ENCODE results near the gene HDAC4. TPM values are rescaled to one million over a fixed set of nuclear protein-coding genes. Genes with fewer than 3 reads are reported as not detected.

The HDAC4 gene
- total RNA-seq, 1 donor from 2014 or later, result 11.8 TPM

- peaks cover 17% of the 10 kb centered on the region for H4K20me1 ChIP-seq (ENCODE audit: insufficient read depth, low read length)
- no peak overlapping the region for H3K4me3 ChIP-seq (ENCODE audit: insufficient read depth, low read depth, low read length)
- no peaks in the 10 kb centered on the region for H3K4me1 ChIP-seq (ENCODE audit: insufficient read depth, low read length)
- no peaks in the 10 kb centered on the region for H3K36me3 ChIP-seq (ENCODE audit: insufficient read depth, low read length)
- no peaks in the 10 kb centered on the region for H3K4me1 Mint-ChIP-seq (ENCODE audit: low read depth, unreplicated experiment)
- TF ChIP-seq EZH2 (IDR thresholded peaks at IDR 0.05; ENCODE audit: insufficient read depth, low read length) (no peak), CTCF (IDR thresholded peaks at IDR 0.05; ENCODE audit: insufficient read depth, low read depth, low read length) (no peak)
- no peaks in the 10 kb centered on the region for H3K27me3 ChIP-seq (ENCODE audit: insufficient read depth, low read length)
- H3K27ac ChIP-seq (ENCODE audit: low read depth, low read length), result no peak overlapping the region
- H3K9me3 ChIP-seq (ENCODE audit: insufficient read depth, low read depth, low read length), result no peaks in the 10 kb centered on the region
- DNase-seq (ENCODE audit: low read depth) (no peak), FAIRE-seq (no peak)
- no peak overlapping the region for H3K4me3 Mint-ChIP-seq (ENCODE audit: unreplicated experiment)
- H3K9me3 Mint-ChIP-seq (ENCODE audit: unreplicated experiment), result no peaks in the 10 kb centered on the region
- no peak overlapping the region for H2AFZ ChIP-seq (ENCODE audit: low read depth, low read length)
- no peak overlapping the region for H3K4me2 ChIP-seq (ENCODE audit: low read length)
- H3K9ac ChIP-seq (ENCODE audit: low read length), result no peak overlapping the region
- no peaks in the 10 kb centered on the region for H3K79me2 ChIP-seq (ENCODE audit: insufficient read depth, low read length)
- H3K36me3 Mint-ChIP-seq (ENCODE audit: low read depth, unreplicated experiment), result peaks cover 8% of the 10 kb centered on the region
- H3K27ac Mint-ChIP-seq (ENCODE audit: unreplicated experiment), result no peak overlapping the region
- no peaks in the 10 kb centered on the region for H3K27me3 Mint-ChIP-seq (ENCODE audit: low read depth, unreplicated experiment)
These were observed 23.2 kb downstream of the HDAC4 start for GRCh38 chr2:239377591-239377990.

- Histone ChIP-seq H3K4me2 (ENCODE audit: low read length) (no peak overlapping the region), H3K4me3 (ENCODE audit: insufficient read depth, low read depth, low read length) (no peak overlapping the region), H2AFZ (ENCODE audit: low read depth, low read length) (no peak overlapping the region), H3K27me3 (ENCODE audit: insufficient read depth, low read length) (no peaks in the 10 kb centered on the region), H3K79me2 (ENCODE audit: insufficient read depth, low read length) (no peaks in the 10 kb centered on the region), H3K27ac (ENCODE audit: low read depth, low read length) (no peak overlapping the region), H3K9me3 (ENCODE audit: insufficient read depth, low read depth, low read length) (no peaks in the 10 kb centered on the region), H3K36me3 (ENCODE audit: insufficient read depth, low read length) (no peaks in the 10 kb centered on the region), H3K4me1 (ENCODE audit: insufficient read depth, low read length) (no peaks in the 10 kb centered on the region), H4K20me1 (ENCODE audit: insufficient read depth, low read length) (peaks cover 18% of the 10 kb centered on the region), H3K9ac (ENCODE audit: low read length) (no peak overlapping the region)
- Mint-ChIP-seq H3K27ac (ENCODE audit: unreplicated experiment) (no peak overlapping the region), H3K4me1 (ENCODE audit: low read depth, unreplicated experiment) (no peaks in the 10 kb centered on the region), H3K9me3 (ENCODE audit: unreplicated experiment) (no peaks in the 10 kb centered on the region), H3K36me3 (ENCODE audit: low read depth, unreplicated experiment) (peaks cover 8% of the 10 kb centered on the region), H3K4me3 (ENCODE audit: unreplicated experiment) (no peak overlapping the region), H3K27me3 (ENCODE audit: low read depth, unreplicated experiment) (no peaks in the 10 kb centered on the region)
- no peak for DNase-seq (ENCODE audit: low read depth)
- FAIRE-seq, result no peak
- TF ChIP-seq EZH2 (IDR thresholded peaks at IDR 0.05; ENCODE audit: insufficient read depth, low read length), result no peak
- TF ChIP-seq CTCF (IDR thresholded peaks at IDR 0.05; ENCODE audit: insufficient read depth, low read depth, low read length), result no peak
These were observed 23.8 kb downstream of the HDAC4 start for GRCh38 chr2:239376942-239377531.

GRCh38 chr2:239376351-239376750, 24.5 kb downstream of the HDAC4 start:
- Histone ChIP-seq H3K27ac (ENCODE audit: low read depth, low read length) (no peak overlapping the region), H4K20me1 (ENCODE audit: insufficient read depth, low read length) (peaks cover 18% of the 10 kb centered on the region), H3K4me1 (ENCODE audit: insufficient read depth, low read length) (no peaks in the 10 kb centered on the region), H3K4me3 (ENCODE audit: insufficient read depth, low read depth, low read length) (no peak overlapping the region), H3K4me2 (ENCODE audit: low read length) (no peak overlapping the region), H3K79me2 (ENCODE audit: insufficient read depth, low read length) (no peaks in the 10 kb centered on the region), H3K36me3 (ENCODE audit: insufficient read depth, low read length) (no peaks in the 10 kb centered on the region), H3K9me3 (ENCODE audit: insufficient read depth, low read depth, low read length) (no peaks in the 10 kb centered on the region), H3K27me3 (ENCODE audit: insufficient read depth, low read length) (no peaks in the 10 kb centered on the region), H2AFZ (ENCODE audit: low read depth, low read length) (no peak overlapping the region), H3K9ac (ENCODE audit: low read length) (no peak overlapping the region)
- no peak for FAIRE-seq
- H3K27me3 Mint-ChIP-seq (ENCODE audit: low read depth, unreplicated experiment), result no peaks in the 10 kb centered on the region
- no peaks in the 10 kb centered on the region for H3K4me1 Mint-ChIP-seq (ENCODE audit: low read depth, unreplicated experiment)
- H3K36me3 Mint-ChIP-seq (ENCODE audit: low read depth, unreplicated experiment), result peaks cover 8% of the 10 kb centered on the region
- H3K9me3 Mint-ChIP-seq (ENCODE audit: unreplicated experiment), result no peaks in the 10 kb centered on the region
- H3K27ac Mint-ChIP-seq (ENCODE audit: unreplicated experiment), result no peak overlapping the region
- no peak for TF ChIP-seq CTCF (IDR thresholded peaks at IDR 0.05; ENCODE audit: insufficient read depth, low read depth, low read length)
- TF ChIP-seq EZH2 (IDR thresholded peaks at IDR 0.05; ENCODE audit: insufficient read depth, low read length), result no peak
- DNase-seq (ENCODE audit: low read depth), result no peak
- H3K4me3 Mint-ChIP-seq (ENCODE audit: unreplicated experiment), result no peak overlapping the region
